H9 (cell line): ENCODE results near the gene LIPC. TPM values are rescaled to one million over a fixed set of nuclear protein-coding genes. Genes with fewer than 3 reads are reported as not detected.

ENCODE experiments used
- DNase-seq: peaks from one replicate; pipeline ENCODE4 v3.0.0-alpha.2; 2017
- H2AFZ ChIP-seq: one replicate; pipeline ENCODE4 v1.6.1; 2013; ENCODE audit warnings: mild to moderate bottlenecking, low read length, control low read depth, moderate library complexity
- H2AK5ac ChIP-seq: 2 replicates; pipeline ENCODE4 v1.6.1; 2013; ENCODE audit warnings: low read length, control low read depth, mixed read lengths; ENCODE audit not compliant: insufficient read length
- H2BK120ac ChIP-seq: one replicate; pipeline ENCODE4 v1.6.1; 2013; ENCODE audit warnings: low read depth, mild to moderate bottlenecking, low read length, control low read depth, inconsistent platforms; ENCODE audit not compliant: poor library complexity, severe bottlenecking
- H2BK12ac ChIP-seq: 2 replicates; pipeline ENCODE4 v1.6.1; 2013; ENCODE audit warnings: low read length, control low read depth, mixed read lengths, low read depth; ENCODE audit not compliant: insufficient read length
- H2BK15ac ChIP-seq: 2 replicates; pipeline ENCODE4 v1.6.1; 2013; ENCODE audit warnings: low read depth, low read length, control low read depth
- H2BK20ac ChIP-seq: one replicate; pipeline ENCODE4 v1.6.1; 2013; ENCODE audit warnings: low read depth, mild to moderate bottlenecking, low read length, control low read depth, inconsistent platforms; ENCODE audit not compliant: poor library complexity, severe bottlenecking
- H2BK5ac ChIP-seq: 2 replicates; pipeline ENCODE4 v1.6.1; 2013; ENCODE audit warnings: low read length, control low read depth, mixed read lengths; ENCODE audit not compliant: insufficient read length
- H3K14ac ChIP-seq: 2 replicates; pipeline ENCODE4 v1.6.1; 2013; ENCODE audit warnings: low read length, control low read depth; ENCODE audit not compliant: insufficient read depth
- H3K18ac ChIP-seq: 2 replicates; pipeline ENCODE4 v1.6.1; 2013; ENCODE audit warnings: low read depth, mild to moderate bottlenecking, mixed read lengths, low read length, control low read depth; ENCODE audit not compliant: insufficient read length
- H3K23ac ChIP-seq: 2 replicates; pipeline ENCODE4 v1.6.1; 2013; ENCODE audit warnings: low read length, control low read depth, mixed read lengths, low read depth; ENCODE audit not compliant: insufficient read length
- H3K23me2 ChIP-seq: 2 replicates; pipeline ENCODE4 v1.6.1; 2013; ENCODE audit warnings: low read depth, mild to moderate bottlenecking, mixed read lengths, low read length, control low read depth; ENCODE audit not compliant: insufficient read length, poor library complexity, severe bottlenecking
- H3K27ac ChIP-seq: 2 replicates; pipeline ENCODE4 v1.5.1; 2013; ENCODE audit warnings: low read length, control low read depth, mixed read lengths, low read depth; ENCODE audit not compliant: insufficient read length
- H3K27me3 ChIP-seq: 2 replicates; pipeline ENCODE4 v1.6.1; 2013; ENCODE audit warnings: low read length, control low read depth, inconsistent platforms; ENCODE audit not compliant: insufficient read depth
- H3K4ac ChIP-seq: 2 replicates; pipeline ENCODE4 v1.6.1; 2013; ENCODE audit warnings: low read depth, mild to moderate bottlenecking, control low read depth, inconsistent platforms, low read length, moderate library complexity
- H3K4me1 ChIP-seq: 2 replicates; pipeline ENCODE4 v1.6.1; 2013; ENCODE audit warnings: low read length, control low read depth, inconsistent platforms; ENCODE audit not compliant: insufficient read depth
- H3K4me2 ChIP-seq: 2 replicates; pipeline ENCODE4 v1.6.1; 2013; ENCODE audit warnings: low read length, control low read depth, mixed read lengths; ENCODE audit not compliant: insufficient read length, insufficient read depth
- H3K56ac ChIP-seq: 2 replicates; pipeline ENCODE4 v1.6.1; 2013; ENCODE audit warnings: low read depth, mild to moderate bottlenecking, mixed read lengths, low read length, control low read depth; ENCODE audit not compliant: insufficient read length
- H3K79me1 ChIP-seq: 2 replicates; pipeline ENCODE4 v1.6.1; 2013; ENCODE audit warnings: low read depth, mild to moderate bottlenecking, moderate library complexity, low read length, control low read depth, inconsistent platforms; ENCODE audit not compliant: insufficient read depth, poor library complexity, severe bottlenecking
- H3K79me2 ChIP-seq: 2 replicates; pipeline ENCODE4 v1.6.1; 2013; ENCODE audit warnings: low read length, control low read depth, inconsistent platforms; ENCODE audit not compliant: insufficient read depth
- H3K9ac ChIP-seq: 2 replicates; pipeline ENCODE4 v1.6.1; 2013; ENCODE audit warnings: low read length, control low read depth, mixed read lengths; ENCODE audit not compliant: insufficient read length; ENCODE audit errors: extremely low read depth
- H3K9me3 ChIP-seq: one replicate; pipeline ENCODE4 v1.6.1; 2013; ENCODE audit warnings: low read depth, low read length, inconsistent platforms; ENCODE audit not compliant: control insufficient read depth
- H3T11ph ChIP-seq: one replicate; pipeline ENCODE4 v1.6.1; 2013; ENCODE audit warnings: mild to moderate bottlenecking, low read length, control low read depth, inconsistent platforms
- H4K20me1 ChIP-seq: one replicate; pipeline ENCODE4 v1.6.1; 2013; ENCODE audit not compliant: control insufficient read depth, insufficient read length, insufficient read depth
- H4K5ac ChIP-seq: 2 replicates; pipeline ENCODE4 v1.6.1; 2013; ENCODE audit warnings: low read depth, mild to moderate bottlenecking, mixed read lengths, low read length, control low read depth; ENCODE audit not compliant: insufficient read length
- H4K8ac ChIP-seq: replicated peaks from 2 replicates; pipeline ENCODE4 v1.6.1; 2013; ENCODE audit warnings: low read length, control low read depth, mixed read lengths, low read depth; ENCODE audit not compliant: insufficient read length
- H4K91ac ChIP-seq: 2 replicates; pipeline ENCODE4 v1.6.1; 2013; ENCODE audit warnings: low read depth, mild to moderate bottlenecking, moderate library complexity, mixed read lengths, low read length, control low read depth; ENCODE audit not compliant: insufficient read length
- H3K27ac Mint-ChIP-seq, 3 experiments: 2 replicates in 2 of 3; 3 replicates in 1 of 3; pipeline ENCODE4 v1.8.0; 2020 to 2021; ENCODE audit warnings: mixed read lengths in 3 of 3, mild to moderate bottlenecking in 1 of 3, moderate library complexity in 1 of 3
- H3K27me3 Mint-ChIP-seq: 2 replicates; pipeline ENCODE4 v1.8.0; 2021; ENCODE audit warnings: low read depth, mild to moderate bottlenecking, moderate library complexity, mixed read lengths
- H3K36me3 Mint-ChIP-seq, 3 experiments: 2 replicates in 2 of 3; 3 replicates in 1 of 3; pipeline ENCODE4 v1.8.0; 2020 to 2021; ENCODE audit warnings: low read depth in 3 of 3, mixed read lengths in 3 of 3; ENCODE audit not compliant: insufficient read depth in 1 of 3
- H3K4me1 Mint-ChIP-seq, 2 experiments: 2 replicates each; pipeline ENCODE4 v1.8.0; 2020; ENCODE audit warnings: mixed read lengths in 2 of 2
- H3K4me3 Mint-ChIP-seq, 2 experiments: 2 replicates in 1 of 2; 3 replicates in 1 of 2; pipeline ENCODE4 v1.8.0; 2020 to 2021; ENCODE audit warnings: mild to moderate bottlenecking in 2 of 2, mixed read lengths in 2 of 2, moderate library complexity in 1 of 2
- H3K9me3 Mint-ChIP-seq, 2 experiments: 2 replicates in 1 of 2; 3 replicates in 1 of 2; pipeline ENCODE4 v1.8.0; 2020; ENCODE audit warnings: mild to moderate bottlenecking in 2 of 2, mixed read lengths in 2 of 2, moderate library complexity in 1 of 2
- CTCF ChIP-seq: fragments of 200-600 bp; sonication (generic); conservative IDR thresholded peaks from 3 replicates; pipeline ENCODE4 v1.8.0; 2021; ENCODE audit warnings: antibody characterized with exemption, mild to moderate bottlenecking
- WGBS: extraction: QIAGEN DNeasy Blood & Tissue Kit; methylation state at CpG from one replicate; pipeline ENCODE4 v1.1.7; 2013; ENCODE audit warnings: missing lambda C conversion rate, low lambda C conversion rate, mixed read lengths; ENCODE audit not compliant: insufficient read length; ENCODE audit errors: extremely low coverage; 5-methylcytosine and 5-hydroxymethylcytosine counted together
- total RNA-seq: library from RNA; stranded (reverse); gene quantifications from 2 replicates; pipeline ENCODE4 v1.2.1, GENCODE V29; 2021

The LIPC gene
- total RNA-seq, 1 experiment from 2014 or later, result not detected

DNA sequence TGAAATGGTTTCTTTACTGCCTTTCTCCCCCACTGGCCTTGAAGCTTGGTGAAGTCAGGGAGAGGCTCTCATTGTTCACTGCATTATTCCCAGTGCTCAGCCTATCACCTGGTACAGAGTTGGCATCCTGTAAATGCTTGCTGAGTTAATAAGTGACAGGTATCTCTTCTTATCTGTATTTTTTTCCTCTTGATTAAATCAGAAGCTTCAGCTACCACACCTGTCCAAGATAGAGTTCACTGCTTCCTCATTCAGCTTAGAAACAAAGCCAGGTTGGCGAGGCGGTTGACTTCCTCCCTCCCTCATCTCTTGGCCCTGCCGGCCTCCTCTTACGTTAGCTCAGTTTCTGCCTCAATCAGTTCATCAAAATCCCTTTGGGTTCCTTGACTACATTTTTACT is 142.8 kb downstream of the LIPC start:
- H3K9me3 ChIP-seq, result no peaks in the 10 kb centered on the region
- no peaks in the 10 kb centered on the region for H3K27me3 ChIP-seq
- H2AFZ ChIP-seq, result no peak overlapping the region
- no peak for TF ChIP-seq CTCF
- Mint-ChIP-seq H3K9me3 (no peaks in the 10 kb centered on the region; a peak in 1 of 5 replicates), H3K4me1 (no peaks in the 10 kb centered on the region; a peak in 1 of 4 replicates), H3K27ac (no peak overlapping the region; a peak in 1 of 7 replicates), H3K4me3 (no peak overlapping the region), H3K36me3 (no peaks in the 10 kb centered on the region; a peak in 1 of 7 replicates), H3K27me3 (no peaks in the 10 kb centered on the region)
- no peak overlapping the region for H3K4ac ChIP-seq
- H4K5ac ChIP-seq, result no peak overlapping the region
- no peak overlapping the region for H3K14ac ChIP-seq
- no peaks in the 10 kb centered on the region for H3K23me2 ChIP-seq
- no peak overlapping the region for H4K91ac ChIP-seq
- no peak overlapping the region for H3K18ac ChIP-seq
- H2BK15ac ChIP-seq, result no peak overlapping the region
- no peak overlapping the region for H3K4me2 ChIP-seq
- no peak overlapping the region for H4K8ac ChIP-seq
- no peaks in the 10 kb centered on the region for H3K79me2 ChIP-seq
- H3K23ac ChIP-seq, result no peak overlapping the region
- no peak overlapping the region for H2AK5ac ChIP-seq
- H2BK20ac ChIP-seq, result no peak overlapping the region
- H3K9ac ChIP-seq, result no peak overlapping the region
- H3K56ac ChIP-seq, result no peak overlapping the region
- H3K4me1 ChIP-seq, result no peaks in the 10 kb centered on the region
- H3K27ac ChIP-seq, result no peak overlapping the region
- no peak for DNase-seq
- no peaks in the 10 kb centered on the region for H3K79me1 ChIP-seq
- no peak overlapping the region for H2BK120ac ChIP-seq
- WGBS, result no CpG with 5 or more reads among the region's 4 CpGs
- no peak overlapping the region for H3T11ph ChIP-seq
- no peaks in the 10 kb centered on the region for H4K20me1 ChIP-seq
- no peak overlapping the region for H2BK12ac ChIP-seq
- H2BK5ac ChIP-seq, result no peak overlapping the region
